Hematopoietic multipotent progenitor cell treated with erythropoietin and hydrocortisone succinate and interleukin-3 and kit ligand, for 17 days (in vitro differentiated cells): Measurements from ENCODE around the gene DCTN2.
"Not testable (repeated sequence)": the region's sequence is repeated elsewhere in the genome, so short reads cannot be mapped to it uniquely, and the experiment has no call there.

Experiments
- DNase-seq: peaks from one replicate; pipeline ENCODE4 v3.0.0-alpha.2; 2015; ENCODE audit warnings: low spot score

DCTN2 gene

DNA sequence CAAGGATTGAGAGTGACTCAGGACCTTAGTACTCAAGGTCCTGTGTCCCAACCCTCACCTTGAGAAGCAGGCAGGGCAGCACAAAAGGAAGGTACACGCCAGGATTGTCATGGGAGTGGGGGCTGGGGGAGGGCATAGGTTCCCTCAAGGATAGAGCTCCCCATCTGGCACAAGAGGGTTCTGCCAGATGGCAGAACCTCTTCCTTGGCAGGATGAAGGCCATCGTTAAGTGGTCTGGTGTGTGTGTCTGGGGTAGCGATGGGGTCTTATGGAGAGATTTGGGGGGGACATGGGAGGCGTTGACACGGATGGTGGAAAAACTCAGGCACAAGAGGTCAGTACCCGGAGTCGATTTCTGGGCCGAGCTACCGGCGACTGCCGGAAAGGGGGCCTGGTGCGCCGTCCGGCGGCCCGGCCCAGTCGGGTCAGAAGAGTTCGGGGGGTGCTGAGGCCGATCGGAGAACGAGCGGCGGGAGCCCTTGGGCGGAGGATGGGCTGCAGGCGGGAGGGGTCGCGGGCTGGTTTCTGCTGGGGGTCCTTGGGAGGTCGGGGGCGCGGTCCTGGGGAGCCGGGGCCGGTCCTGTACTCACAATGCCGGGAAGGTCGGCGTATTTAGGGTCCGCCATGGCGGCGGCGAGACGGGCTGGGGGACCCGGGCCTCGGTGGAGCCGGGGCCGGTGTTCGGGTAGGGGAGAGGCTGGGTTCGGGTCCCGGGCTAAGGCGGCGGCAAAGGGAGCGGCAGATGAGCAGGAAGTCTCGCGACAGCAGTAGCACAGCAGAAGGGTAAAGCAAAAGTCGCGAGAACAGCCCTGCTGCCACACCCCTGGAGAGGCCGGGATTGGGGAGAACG lies at the start of gene DCTN2:
Gene DCTN2, minus strand, starts transcription at position 755 of the 850 bp plus-strand sequence. Its CDS starts 129 bp downstream, at position 626.
- peak; percentile 97 for DNase-seq

DNA sequence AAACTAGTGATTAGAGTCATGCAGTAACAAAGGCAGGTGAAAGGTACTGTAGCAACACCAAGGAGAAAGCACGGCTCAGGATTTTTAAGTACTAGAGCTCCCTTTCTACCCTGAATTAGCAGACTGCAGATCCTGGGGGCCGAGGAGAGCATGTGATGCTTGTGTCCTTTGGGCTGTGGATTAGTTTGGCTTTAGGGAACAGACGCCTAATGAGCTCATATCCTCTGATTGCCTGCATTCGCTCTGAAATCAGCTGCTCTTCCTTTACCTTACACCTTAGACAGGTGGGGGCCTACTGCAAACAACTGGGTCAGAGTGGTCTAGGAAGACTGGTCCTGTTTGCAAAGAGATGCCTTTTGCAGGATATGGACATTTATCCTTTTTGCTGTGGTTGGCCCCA lies 46.2 kb upstream of the DCTN2 start:
- no peak for DNase-seq

DNA sequence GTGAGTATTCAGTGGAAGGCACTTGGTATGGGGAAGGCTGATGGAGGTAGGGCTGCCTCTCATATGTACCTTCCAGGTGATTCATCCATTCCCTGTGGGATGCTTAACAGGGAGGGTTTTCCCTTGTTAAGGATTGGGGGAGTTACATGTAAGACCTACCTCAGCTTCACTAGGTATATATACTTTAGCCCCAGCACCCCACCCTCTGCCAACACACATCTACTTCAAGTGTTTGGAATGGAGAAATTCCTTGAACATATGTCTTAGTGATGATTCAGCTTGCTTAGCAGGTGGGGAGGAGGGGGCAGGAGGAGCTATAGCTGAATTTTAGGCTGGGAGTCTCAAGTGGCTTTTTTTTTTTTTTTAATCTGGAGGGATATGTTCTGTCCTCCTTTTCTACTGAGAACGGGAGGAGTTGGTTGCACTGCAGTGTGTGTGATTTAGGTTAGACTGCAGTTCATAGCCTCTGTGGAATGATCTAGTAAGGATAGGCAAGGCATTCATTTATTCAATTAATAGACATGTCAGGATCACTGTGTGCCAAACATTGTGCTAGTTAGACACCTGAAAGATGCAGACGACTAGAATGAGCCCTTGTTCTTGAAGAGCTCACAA lies 45.7 kb upstream of the DCTN2 start:
- DNase-seq = no peak

DNA sequence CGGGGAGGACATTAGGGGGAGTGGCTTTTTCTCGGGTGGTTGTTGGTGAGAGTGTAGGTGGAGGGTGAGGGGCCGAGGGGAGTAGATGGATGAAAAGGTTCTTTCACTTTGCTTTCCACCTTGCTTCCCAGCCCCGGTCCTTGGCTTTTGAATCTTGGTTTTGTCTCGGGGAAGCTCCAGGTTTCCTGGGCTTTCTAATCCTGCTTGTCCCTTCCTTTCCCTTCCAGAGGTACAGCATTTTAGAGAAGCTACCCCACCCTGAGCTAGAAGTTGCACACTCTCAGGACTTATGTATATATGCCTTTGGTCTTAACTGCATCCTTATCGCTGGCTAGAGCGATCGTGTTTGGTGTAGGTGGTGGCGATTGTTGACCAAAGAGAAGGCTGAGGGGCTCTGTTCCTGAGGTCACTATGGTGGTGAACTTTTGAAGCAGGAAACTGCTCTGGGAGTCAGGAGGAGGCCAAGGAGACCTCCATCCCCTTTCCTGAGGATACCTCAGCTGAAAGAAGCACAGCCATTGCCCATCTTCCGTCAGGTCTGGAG lies 44.9 kb upstream of the DCTN2 start:
- DNase-seq = no peak

DNA sequence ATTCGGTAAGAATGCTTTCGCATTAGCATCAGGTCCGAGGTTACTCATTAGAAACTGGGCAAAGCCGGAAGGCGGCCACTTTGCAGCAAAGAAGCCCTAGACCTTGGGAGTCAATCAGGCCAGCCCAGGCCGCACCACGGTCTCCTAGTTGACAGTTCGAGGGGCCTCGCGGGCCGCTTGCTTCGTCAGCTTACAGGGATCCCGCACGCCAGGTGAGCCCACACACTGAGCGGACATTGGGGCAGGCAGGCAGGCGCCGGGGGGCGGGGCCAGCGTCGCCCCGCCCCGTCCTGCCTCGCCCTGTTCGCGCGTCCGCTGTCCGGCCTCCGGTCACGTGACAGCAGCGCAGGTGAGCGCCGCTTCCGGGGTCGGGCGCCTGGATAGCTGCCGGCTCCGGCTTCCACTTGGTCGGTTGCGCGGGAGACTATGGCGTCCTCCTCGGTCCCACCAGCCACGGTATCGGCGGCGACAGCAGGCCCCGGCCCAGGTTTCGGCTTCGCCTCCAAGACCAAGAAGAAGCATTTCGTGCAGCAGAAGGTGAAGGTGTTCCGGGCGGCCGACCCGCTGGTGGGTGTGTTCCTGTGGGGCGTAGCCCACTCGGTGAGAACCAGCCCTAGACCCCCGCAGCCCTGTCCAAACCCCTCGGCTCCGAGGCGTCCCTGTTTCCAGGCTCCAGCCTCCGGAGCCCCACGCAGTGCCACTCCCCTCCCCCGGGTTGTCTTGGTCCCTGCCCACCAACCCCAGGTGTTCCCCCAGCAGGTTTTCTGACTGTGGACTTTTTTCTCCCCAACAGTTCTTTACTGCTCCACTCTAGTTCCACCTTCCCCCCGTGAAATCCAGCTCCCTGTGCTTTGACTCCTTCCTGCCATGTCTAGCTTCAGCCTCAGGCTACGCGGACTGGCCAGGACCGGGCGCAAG lies 44.1 kb upstream of the DCTN2 start, which contains the start of gene PIP4K2C:
Gene PIP4K2C, plus strand, starts transcription at position 329 of the 918 bp plus-strand sequence. Its CDS starts 98 bp downstream, at position 427.
- peak; percentile 92 for DNase-seq

DNA sequence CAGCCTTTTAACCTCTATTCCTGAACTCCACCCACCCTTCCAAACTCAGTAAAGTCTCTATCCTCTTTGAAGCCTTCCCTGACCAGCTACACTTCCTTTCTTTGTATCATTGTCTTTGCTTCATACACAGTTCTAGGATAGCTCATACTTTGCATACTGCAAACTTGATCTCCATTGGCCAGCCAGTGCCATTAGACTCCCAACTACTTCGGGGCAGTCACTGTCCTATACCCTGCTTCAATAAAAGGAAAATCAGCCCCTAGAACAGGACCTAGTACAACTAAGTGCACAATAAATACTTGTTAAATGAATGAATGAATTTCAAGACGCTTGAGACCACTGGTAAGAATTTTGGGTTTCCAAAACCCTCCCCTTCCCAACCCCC lies 43.5 kb upstream of the DCTN2 start:
- DNase-seq = no peak

DNA sequence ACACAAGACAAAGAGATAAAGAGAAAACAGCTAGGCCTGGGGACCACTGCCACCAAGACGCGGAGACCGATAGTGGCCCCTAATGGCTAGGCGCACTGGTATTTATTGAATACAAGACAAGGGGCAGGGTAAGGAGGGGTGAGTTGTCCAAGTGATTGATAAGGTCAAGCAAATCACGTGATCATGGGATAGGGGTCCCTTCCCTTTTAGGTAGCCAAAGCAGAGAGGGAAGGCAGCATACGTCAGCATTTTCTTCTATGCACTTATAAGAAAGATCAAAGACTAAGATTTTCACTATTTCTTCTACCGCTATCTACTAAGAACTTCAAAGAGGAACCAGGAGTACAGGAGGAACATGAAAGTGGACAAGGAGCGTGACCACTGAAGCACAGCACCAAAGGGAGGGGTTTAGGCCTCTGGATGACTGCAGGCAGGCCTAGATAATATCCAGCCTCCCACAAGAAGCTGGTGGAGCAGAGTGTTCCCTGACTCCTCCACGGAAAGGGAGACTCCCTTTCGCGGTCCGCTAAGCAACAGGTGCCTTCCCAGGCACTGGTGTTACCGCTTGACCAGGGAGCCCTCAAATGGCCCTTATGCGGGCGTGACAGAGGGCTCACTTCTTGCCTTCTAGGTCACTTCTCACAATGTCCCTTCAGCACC lies 42.1 kb upstream of the DCTN2 start:
- DNase-seq = not testable (repeated sequence)

DNA sequence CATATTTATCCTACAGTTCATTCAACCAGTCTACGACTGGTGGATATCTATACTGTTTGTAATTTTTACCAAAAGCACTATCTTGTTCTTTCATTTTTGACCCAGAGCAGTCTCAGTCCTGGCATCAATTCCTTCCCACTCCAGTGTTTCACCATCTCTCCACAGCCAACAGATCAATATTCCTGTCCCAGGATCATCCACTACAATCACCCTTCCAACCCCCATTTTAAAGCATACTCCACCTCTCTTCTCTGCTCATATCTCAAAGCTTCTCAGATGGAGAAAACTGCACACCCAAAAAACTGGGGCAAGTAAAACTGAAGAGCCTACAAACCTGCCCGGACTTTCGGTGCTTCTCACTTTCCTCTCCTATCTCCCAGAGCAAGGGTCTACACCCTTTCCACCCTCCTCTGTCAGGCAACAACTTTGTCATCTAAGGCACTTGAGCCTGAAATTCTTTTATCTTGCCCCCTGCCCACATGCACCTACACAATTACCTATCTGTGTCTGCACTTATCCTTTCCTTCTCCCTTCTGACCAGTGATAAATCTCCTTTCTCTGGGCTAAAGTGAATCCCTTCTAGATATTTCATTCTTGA lies 39.9 kb upstream of the DCTN2 start:
- DNase-seq = no peak

DNA sequence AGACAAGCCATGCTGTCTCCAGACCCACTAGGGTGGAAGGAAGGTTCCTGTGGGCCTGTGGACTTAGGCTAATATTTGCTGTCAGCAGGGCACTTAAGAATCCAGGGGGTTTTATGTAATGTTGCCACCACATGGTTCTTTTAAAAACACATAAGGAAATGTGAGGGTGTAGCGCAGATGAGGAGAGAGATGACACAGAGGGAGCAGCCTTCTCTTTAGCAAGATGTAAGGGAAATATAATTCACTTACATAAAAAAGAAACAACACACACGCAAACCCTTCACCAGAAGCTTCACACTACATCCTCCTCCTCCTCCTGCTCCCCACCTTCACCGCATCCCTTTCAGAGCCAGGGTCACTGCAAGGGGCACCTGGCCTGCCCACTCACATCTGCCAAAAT lies 39.1 kb upstream of the DCTN2 start:
- DNase-seq = no peak

DNA sequence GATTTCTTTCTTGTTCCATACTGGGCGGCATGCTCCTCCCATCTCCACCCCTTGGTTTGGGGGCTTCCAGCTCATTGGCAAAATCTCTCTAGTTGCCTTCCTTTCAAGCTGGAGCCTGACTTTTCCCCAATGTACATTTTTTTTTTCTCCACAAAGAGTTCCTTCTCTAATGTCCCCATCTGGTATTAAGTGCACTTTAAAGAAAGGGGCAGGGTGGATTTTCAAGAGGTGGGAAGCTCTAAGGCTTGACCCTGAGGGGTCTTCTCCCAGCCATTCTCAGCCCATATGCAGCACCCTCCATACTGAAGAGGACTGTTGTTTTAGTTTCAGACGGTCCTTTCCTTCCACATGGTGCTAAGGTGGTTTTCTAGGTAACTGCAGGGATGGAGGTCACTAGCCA lies 38.2 kb upstream of the DCTN2 start:
- no peak for DNase-seq

DNA sequence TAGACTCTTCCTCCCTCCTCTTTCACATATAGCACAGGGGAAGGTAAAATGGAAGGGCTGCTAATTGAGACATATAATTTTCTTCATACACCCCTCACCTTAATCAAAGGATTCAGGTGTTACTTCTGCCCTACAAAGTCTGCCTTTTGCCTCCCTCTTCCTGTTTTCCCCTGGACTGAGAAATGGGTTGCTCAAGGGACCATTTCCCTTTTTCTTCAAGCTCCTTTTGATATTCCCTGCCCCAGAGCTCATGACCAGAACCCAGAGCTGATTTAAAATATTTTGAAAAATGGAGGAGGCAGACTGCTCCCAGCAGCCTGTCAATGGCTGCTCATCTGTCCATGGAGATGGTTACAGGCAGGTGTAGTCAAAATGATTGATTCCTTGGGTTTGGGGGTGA lies 37.7 kb upstream of the DCTN2 start:
- no peak for DNase-seq

DNA sequence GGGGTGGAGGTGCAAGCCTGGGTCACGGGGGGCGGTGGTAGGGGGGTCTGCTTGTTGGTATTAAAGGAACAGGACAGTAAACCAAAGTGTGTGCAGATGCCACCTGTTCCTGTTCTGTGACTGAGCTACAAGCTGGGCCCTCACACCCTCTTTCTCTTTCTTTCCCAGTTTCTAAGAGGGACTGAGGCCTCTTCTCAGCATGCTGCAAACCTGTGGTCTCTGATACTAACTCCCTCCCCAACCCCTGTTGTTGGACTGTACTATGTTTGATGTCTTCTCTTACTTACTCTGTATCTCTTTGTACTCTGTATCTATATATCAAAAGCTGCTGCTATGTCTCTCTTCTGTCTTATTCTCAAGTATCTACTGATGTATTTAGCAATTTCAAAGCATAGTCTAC lies 37.1 kb upstream of the DCTN2 start:
- DNase-seq = no peak

DNA sequence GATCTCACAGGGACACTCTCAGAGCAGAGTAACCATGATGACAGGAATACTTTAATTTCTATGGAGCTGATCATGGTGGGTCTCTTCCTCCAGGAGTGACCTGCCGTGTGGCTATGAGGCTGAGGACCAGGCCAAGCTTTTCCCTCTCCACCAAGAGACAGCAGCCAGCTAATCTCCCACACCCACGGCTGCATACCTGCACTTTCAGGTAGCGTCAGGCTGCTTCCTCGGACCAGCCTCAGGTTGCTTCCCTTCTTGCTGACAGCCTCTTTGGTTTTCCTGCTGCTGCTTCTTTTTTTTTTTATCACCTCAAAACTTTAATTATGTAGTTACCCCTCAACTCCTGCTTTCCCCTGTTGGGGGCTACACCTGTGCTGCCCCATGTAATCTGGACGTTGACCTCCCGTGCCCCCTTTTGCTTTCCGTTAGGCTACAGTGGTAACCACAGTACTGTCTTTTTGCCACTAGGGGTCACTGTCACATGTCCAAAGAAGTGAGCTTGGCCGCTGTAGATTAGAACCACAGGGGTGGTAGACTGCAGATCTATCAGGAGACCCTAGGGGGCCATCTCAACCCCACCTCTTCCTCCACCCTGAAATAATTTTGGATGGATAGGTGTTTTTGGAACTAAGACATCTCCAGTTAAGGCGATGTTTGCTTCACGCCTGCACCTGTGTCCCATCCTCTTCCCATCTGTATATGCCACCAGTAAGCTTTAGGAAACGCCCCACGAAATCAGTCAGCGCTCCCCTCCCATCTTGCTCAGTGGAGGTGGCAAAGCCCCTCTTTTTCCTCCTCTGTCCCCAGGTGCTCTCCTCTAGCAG lies 36.2 kb upstream of the DCTN2 start:
- DNase-seq = peak; percentile 86

DNA sequence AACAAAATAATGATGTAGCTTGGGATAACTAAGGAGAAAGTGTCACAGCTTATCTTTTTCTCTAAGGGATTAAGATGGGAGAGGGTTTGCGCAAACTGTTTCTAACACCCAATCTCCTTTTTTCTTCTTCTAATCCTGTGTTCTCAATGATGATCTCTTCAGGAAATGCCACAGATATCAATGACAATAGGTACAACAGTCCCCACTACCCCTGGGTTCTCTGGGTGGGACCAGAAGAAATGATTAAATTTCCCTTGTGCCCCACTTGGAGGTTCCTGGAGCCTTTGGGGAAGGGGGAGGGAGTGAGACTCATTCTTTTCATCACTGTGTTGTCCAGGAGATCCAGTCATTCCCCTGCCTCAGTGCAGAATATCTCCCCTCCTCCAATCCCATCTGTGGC lies 35.4 kb upstream of the DCTN2 start:
- no peak for DNase-seq

DNA sequence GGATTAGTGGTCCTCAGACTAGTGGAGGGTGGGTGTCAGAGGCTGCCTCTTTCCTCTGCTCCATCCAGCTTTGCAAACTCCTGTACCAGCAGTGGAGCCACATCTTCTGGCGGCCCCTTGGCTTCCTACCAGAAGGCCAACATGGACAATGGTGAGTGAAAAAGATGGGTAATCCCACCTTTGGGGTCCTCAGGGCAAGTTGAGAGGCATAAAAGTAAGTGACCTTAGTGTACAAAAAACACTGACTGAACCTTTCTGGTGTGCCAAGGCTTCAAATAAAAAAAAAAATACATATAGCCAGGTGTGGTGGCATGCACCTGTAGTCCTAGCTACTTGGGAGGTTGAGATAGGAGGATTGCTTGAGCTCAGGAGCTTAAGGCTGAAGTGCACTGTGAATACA lies 34.8 kb upstream of the DCTN2 start:
- DNase-seq = no peak

DNA sequence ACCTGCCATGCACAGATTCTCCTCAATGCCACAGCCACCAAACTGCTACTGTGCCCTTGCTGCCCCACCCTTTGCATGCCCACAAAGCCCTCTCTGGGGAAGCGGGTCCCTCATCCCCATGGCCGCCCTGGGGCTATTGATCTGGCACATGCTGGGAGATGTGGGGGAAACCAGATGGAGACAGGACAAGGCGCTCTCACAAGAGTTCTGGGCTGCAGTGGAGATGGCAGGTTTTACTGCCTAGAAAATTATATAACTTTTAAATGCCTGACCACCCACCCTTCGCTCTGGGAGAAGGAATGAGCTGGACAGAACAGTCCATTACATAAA lies 33.4 kb upstream of the DCTN2 start:
- DNase-seq = no peak

DNA sequence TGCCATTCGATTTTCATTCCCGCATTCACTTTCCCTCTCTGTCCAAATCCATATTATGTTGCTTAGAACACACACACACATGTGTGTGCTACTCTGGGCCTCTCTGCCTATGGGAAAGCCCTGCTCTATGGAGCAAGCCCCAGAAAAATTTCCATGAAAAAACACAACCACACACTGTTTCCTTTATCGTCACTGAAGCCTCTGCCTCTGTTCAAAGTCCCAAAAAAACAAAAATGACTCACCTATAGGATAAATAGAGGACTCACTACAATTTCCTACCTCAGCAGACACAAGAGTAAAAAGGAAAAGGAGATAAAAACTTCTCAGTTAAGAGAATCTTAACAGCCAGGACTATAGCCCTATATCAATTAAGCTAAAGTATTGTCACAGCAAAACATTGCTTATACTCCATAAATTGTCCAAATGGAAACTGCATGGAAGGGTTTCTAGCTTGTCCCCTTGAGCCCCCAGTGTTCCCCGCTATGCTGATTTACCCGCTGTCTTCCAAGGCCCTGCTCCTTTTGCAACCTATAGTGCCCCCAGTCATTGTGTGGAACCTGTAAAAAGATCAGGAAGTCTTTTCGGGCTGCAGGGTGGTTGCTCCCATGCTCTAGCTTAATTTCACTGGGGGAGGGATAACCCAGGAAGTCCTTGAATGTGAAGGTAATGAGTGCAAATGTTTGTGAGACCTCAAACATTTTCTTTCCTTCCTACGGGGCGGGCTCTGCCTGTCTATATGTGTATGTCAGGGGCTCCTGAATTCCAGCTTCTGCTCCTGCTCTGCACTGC lies 32.9 kb upstream of the DCTN2 start:
- DNase-seq = no peak

DNA sequence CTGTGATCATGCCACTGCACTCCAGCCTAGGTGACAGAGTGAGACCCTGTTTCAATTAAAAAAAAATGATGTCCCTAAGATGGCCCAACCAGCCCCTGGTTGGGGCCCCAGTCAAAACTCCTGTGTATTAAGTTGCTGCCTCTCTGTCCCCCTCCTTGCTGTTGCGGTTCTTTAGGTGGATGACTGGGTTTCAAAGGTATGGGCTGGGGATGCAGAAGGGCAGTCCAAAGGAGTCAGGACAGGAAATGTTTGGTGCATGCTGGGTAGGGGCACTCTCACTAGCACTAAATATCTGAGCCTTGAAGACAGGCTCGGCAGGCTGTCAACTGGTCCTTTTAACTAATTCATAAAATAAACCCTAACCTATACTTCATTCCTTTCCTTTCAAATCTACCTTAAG lies 32.0 kb upstream of the DCTN2 start:
- DNase-seq = no peak

DNA sequence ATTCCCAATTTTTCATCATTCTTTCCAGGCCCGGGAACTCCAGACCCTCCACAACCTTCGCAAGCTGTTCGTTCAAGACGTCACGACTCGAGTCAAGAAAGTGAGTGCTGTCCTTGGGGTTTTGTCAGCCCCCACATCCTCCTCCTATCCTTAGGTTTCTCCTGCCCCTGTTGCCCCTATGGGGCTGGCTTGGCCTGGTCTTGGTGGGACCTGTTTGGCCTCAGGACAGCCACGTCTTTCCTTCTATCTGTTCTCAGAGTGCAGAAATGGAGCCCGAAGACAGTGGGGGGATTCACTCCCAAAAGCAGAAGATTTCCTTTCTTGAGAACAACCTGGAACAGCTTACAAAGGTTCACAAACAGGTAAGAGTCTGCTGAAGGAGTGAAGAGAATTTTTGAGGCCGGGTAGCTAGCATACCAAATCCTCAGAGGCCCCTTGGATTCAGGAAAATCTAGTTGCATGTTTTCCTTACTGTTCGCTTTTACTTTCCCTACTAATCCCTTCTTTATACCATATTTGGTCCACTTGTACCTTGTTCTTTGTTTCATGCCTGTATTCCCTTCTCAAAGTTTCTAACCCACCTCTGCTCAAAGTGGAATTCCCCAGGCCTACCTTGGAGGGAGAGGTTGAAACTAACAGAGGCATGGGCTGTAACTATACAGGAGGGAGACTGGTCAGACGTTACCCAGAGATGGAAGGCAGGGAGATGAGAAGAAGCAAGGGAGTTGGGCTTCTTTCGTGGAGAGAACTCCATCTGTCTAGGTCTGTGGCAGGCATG lies 31.2 kb upstream of the DCTN2 start:
- DNase-seq = no peak
